Gastroesophageal sphincter (tissue), 4 donors: Measurements from ENCODE around the gene ANKRD24. TPM values are rescaled to one million over a fixed set of nuclear protein-coding genes. Genes with fewer than 3 reads are reported as not detected.

Source experiments
- ATAC-seq: fragments of 150-250 bp; one replicate; pipeline ENCODE4 v1.9.1; 2016; ENCODE audit warnings: mild to moderate bottlenecking, moderate library complexity
- H3K27ac ChIP-seq, 4 donors: fragments of 200-600 bp; sonication (generic) in 3 of 4; 1 replicate in 3 of 4; 2 replicates in 1 of 4; pipeline ENCODE4 v1.5.1; 2016 to 2019
- H3K27me3 ChIP-seq: fragments of 200-600 bp; sonication (generic); one replicate; pipeline ENCODE4 v1.5.1; 2019
- H3K36me3 ChIP-seq, 2 donors: fragments of 200-600 bp; sonication (generic); one replicate each; pipeline ENCODE4 v1.5.1; 2019; ENCODE audit warnings: control low read depth in 1 of 2
- H3K4me1 ChIP-seq, 3 donors: fragments of 200-600 bp; sonication (generic); 1 replicate in 2 of 3; 2 replicates in 1 of 3; pipeline ENCODE4 v1.5.1; 2016 to 2019; ENCODE audit warnings: control low read depth in 2 of 3
- H3K4me3 ChIP-seq, 2 donors: fragments of 200-600 bp; sonication (generic); one replicate each; pipeline ENCODE4 v1.5.1; 2019; ENCODE audit warnings: mild to moderate bottlenecking in 1 of 2, moderate library complexity in 1 of 2
- H3K9me3 ChIP-seq, 3 donors: fragments of 200-600 bp; sonication (generic); one replicate each; pipeline ENCODE4 v1.5.1; 2017 to 2019; ENCODE audit warnings: control low read depth in 2 of 3
- EP300 ChIP-seq: sonication (generic); formaldehyde crosslinking; IDR thresholded peaks from one replicate; pipeline ENCODE4 v1.6.1; 2017; ENCODE audit warnings: antibody characterized with exemption, mild to moderate bottlenecking
- POLR2A ChIP-seq, 2 donors: fragments of 450-650 bp; IDR thresholded peaks; one replicate each; pipeline ENCODE4 v1.6.1; 2017; ENCODE audit warnings: antibody characterized with exemption in 2 of 2, mild to moderate bottlenecking in 2 of 2, moderate library complexity in 1 of 2
- POLR2AphosphoS5 ChIP-seq: sonication (generic); formaldehyde crosslinking; IDR thresholded peaks from one replicate; pipeline ENCODE4 v1.6.1; 2017; ENCODE audit warnings: antibody characterized with exemption
- WGBS, 2 donors: methylation state at CpG; one replicate each; pipeline ENCODE4 v1.1.5; 2018; ENCODE audit warnings: low coverage in 1 of 2; 5-methylcytosine and 5-hydroxymethylcytosine counted together
- total RNA-seq, 4 donors: library from RNA; depleted of rRNA; stranded (reverse); fragments of >200 nt; gene quantifications; one replicate each; pipeline ENCODE4 v1.1.0, GENCODE V29; 2016
- TF ChIP-seq, protein P1 (sequence below), 4 experiments: fragments of 200-600 bp in 2 of 4; fragments of 450-650 bp in 2 of 4; sonication (generic) in 1 of 4; IDR thresholded peaks; one replicate each; pipeline ENCODE4 v1.5.1; 2017 to 2019; ENCODE audit warnings: antibody characterized with exemption in 4 of 4, mild to moderate bottlenecking in 2 of 4, moderate library complexity in 2 of 4

The ANKRD24 gene
- total RNA-seq, 4 donors from 2014 or later = 0.12 to 2.6 (median 1.2) TPM

DNA sequence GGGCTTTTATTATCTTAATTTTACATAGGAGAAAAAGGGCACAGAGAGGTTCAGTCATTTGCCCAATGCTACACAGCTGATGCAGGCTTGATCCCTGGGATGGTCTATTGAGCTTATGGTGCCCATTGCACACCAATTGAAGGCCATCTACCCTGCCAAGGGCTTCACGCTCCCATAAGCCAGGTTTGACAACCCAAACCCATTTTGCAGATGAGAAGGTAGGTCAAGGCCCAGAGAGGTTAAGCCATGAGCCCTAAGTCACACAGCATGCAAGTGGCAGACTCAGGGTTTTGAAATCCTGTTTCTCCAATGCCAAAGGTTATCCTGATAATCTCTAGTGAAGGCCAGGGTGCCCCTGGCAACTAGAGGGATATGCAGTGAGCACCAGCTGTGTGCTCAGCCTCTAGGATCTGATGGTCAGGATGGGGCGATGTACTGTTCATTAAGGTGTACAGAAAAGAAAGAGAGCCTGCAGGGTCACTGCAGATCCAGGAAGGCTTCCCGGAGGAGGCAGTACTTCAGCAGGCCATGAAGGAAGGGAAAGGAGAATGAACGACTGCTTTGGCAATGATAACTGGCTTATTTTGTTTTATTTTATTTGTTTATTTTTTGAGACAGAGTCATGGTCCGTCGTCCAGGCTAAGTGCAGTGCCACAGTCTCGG is 20.9 kb upstream of the ANKRD24 start:
- TF ChIP-seq POLR2A (IDR thresholded peaks at IDR 0.05) (no peak), EP300 (no peak), POLR2AphosphoS5 (no peak)
- TF ChIP-seq, protein P1, sequence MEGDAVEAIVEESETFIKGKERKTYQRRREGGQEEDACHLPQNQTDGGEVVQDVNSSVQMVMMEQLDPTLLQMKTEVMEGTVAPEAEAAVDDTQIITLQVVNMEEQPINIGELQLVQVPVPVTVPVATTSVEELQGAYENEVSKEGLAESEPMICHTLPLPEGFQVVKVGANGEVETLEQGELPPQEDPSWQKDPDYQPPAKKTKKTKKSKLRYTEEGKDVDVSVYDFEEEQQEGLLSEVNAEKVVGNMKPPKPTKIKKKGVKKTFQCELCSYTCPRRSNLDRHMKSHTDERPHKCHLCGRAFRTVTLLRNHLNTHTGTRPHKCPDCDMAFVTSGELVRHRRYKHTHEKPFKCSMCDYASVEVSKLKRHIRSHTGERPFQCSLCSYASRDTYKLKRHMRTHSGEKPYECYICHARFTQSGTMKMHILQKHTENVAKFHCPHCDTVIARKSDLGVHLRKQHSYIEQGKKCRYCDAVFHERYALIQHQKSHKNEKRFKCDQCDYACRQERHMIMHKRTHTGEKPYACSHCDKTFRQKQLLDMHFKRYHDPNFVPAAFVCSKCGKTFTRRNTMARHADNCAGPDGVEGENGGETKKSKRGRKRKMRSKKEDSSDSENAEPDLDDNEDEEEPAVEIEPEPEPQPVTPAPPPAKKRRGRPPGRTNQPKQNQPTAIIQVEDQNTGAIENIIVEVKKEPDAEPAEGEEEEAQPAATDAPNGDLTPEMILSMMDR (IDR thresholded peaks at IDR 0.05) = no peak
- Histone ChIP-seq H3K27me3 (peaks cover 54% of the 10 kb centered on the region), H3K27ac (no peak overlapping the region), H3K4me3 (no peak overlapping the region), H3K9me3 (no peaks in the 10 kb centered on the region), H3K4me1 (no peaks in the 10 kb centered on the region), H3K36me3 (no peaks in the 10 kb centered on the region)
- no peak for ATAC-seq
- WGBS, 2 donors = 64 to 68% methylated on average over 6 to 7 of the region's 7 CpGs

DNA sequence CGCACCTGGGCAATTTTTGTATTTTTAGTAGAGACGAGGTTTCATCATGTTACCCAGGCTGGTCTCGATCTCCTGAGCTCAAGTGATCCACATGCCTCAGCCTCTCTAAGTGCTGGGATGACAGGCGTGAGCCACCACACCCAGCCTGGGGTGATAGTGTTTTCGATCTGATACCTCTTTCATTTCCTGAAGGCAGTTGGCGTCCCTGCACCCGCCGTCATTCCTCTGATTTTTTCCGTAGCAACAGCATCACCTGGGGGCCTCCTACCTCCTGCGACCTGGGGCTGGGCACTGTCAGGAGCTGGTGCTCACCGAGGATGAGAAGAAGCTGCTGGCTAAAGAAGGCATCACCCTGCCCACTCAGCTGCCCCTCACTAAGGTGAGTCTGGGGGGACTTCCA is 18.2 kb upstream of the ANKRD24 start:
- ATAC-seq = no peak
- no peaks in the 10 kb centered on the region for H3K36me3 ChIP-seq
- no peaks in the 10 kb centered on the region for H3K9me3 ChIP-seq
- TF ChIP-seq POLR2AphosphoS5 = no peak
- TF ChIP-seq POLR2A (IDR thresholded peaks at IDR 0.05) = no peak
- TF ChIP-seq, protein P1 (IDR thresholded peaks at IDR 0.05) = no peak
- TF ChIP-seq EP300 = no peak
- no peaks in the 10 kb centered on the region for H3K4me1 ChIP-seq
- WGBS, 2 donors = 57 to 75% methylated on average over 3 to 8 of the region's 11 CpGs
- H3K27ac ChIP-seq = no peak overlapping the region
- H3K4me3 ChIP-seq = no peak overlapping the region
- H3K27me3 ChIP-seq = peaks cover 62% of the 10 kb centered on the region

DNA sequence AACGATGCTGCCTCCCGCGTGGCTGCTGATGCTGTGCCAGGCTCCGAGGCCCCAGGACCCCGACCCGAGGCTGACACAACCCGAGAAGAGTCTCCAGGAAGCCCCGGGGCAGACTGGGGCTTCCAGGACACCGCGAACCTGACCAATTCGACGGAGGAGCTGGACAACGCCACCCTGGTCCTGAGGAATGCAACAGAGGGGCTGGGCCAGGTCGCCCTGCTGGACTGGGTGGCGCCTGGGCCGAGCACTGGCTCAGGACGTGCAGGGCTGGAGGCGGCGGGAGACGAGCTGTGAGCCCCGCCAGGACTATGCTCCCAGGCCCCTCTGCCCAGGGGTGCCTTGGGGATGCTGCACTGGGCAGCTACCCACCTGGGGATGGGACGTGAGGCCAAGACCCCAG is 10.8 kb upstream of the ANKRD24 start:
- no peak for ATAC-seq
- Histone ChIP-seq H3K4me3 (no peak overlapping the region), H3K27ac (no peak overlapping the region), H3K9me3 (no peaks in the 10 kb centered on the region), H3K27me3 (peaks cover 52% of the 10 kb centered on the region), H3K4me1 (peaks cover 0 to 10% (median 0%) of the 10 kb centered on the region in 3 donors), H3K36me3 (peaks cover 0 to 27% of the 10 kb centered on the region in 2 donors)
- 43 to 100% methylated on average over 1 to 7 of the region's 22 CpGs for WGBS, 2 donors
- TF ChIP-seq POLR2AphosphoS5 (no peak), POLR2A (IDR thresholded peaks at IDR 0.05) (no peak), EP300 (no peak)
- TF ChIP-seq, protein P1 (IDR thresholded peaks at IDR 0.05) = no peak

DNA sequence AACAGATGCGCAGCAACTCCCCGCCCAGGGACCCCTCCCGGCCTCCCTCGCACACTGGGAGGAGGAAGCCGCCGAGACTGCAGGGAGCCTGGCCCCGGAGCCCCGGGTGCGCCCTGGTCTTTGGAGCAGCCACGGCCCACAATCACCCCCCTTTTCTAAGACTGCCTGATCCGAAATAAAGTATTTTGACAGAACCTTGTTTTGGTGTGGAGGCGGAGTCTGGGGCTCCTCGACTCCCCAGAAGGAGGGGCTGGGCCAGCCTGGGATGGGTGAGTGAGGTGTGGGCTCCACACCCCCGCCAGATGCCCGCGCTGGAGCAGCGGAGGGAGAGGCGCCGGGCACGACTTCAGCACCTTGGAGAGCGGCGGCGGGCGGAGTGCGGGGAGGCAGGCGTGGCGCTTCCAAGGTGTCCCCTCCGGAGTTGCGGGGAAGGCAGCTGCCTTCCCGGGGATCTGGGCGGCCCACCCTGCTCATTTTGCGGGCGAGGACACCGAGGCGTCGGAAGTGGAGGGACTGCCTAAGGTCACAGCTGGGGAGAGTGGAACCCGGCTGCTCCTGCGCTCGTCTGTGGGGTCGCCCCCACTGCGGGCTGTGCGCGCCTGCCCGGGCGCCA is 9.5 kb upstream of the ANKRD24 start:
- 8% methylated on average over 4 of the region's 45 CpGs; no CpG with 5 or more reads in 1 of the 2 donors for WGBS, 2 donors
- H3K36me3 ChIP-seq = peaks cover 0 to 39% of the 10 kb centered on the region in 2 donors
- peaks cover 41% of the 10 kb centered on the region for H3K27me3 ChIP-seq
- peak; percentile 62 for ATAC-seq
- no peak overlapping the region for H3K27ac ChIP-seq
- H3K4me3 ChIP-seq = no peak overlapping the region
- peaks cover 0 to 10% (median 0%) of the 10 kb centered on the region in 3 donors for H3K4me1 ChIP-seq
- H3K9me3 ChIP-seq = no peaks in the 10 kb centered on the region
- TF ChIP-seq EP300 (no peak), POLR2A (IDR thresholded peaks at IDR 0.05) (no peak), POLR2AphosphoS5 (no peak)
- TF ChIP-seq, protein P1 (IDR thresholded peaks at IDR 0.05) = no peak
